CD4-positive, alpha-beta T cell treated with Interleukin-21 for 1 hour (primary cell): ENCODE results near the gene KRTAP6-3.

Experiments used
- DNase-seq: peaks from one replicate; pipeline ENCODE4 v3.0.0-alpha.2; 2020

KRTAP6-3 gene

DNA sequence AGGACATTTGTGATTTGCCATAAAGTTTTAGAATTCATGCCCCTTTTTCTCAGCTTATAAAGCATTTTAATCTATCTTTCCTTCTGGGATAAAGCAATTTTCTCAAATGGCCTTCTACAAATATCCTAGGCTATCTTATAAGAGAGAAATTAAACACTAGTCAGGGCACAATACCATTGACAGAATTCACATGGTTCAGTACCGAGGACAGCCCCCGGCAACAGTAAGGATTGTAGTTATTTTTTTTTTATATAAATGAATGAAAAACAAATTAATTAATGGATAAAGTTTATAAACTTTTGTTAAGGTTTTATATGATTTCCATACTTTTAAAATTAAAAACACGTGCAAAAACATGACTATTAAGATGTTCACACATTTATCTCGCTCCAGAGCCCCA lies 35.9 kb downstream of the KRTAP6-3 start:
- no peak for DNase-seq

DNA sequence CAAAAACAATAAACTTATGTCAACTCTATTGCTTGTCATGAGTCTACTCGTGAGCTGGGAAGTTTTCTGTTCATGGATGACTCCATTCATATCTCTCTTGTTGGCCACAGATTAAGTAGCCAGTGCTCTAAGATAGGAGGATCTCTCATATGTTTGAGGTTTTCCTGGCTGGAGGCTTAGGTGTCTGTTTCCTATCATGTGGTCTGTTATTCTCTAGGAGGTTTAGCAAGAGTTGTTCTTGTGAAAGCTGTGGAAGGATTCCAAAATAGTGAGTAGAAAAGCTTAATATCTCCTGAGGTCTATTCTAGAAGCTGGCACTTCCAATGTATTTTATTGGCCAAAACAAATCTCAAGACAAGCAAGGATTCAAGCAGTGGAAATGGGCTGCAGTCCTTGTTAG lies 37.0 kb downstream of the KRTAP6-3 start:
- DNase-seq, result no peak

- no peak for DNase-seq
These were observed 42.7 kb downstream of the KRTAP6-3 start, which contains the start of gene KRTAP20-2 for GRCh38 chr21:30634906-30635305. KRTAP20-2 (plus strand) TSS chr21:30635206; CDS start chr21:30635264, 58 bp downstream.

GRCh38 chr21:30638686-30639085 lies 46.4 kb downstream of the KRTAP6-3 start:
- DNase-seq, result no peak

- DNase-seq, result no peak
These were observed 50.3 kb downstream of the KRTAP6-3 start, which contains the start of gene KRTAP20-3 for GRCh38 chr21:30642564-30642963. KRTAP20-3 (plus strand) TSS chr21:30642864.
